Smooth muscle cell (in vitro differentiated cells): ENCODE data around the gene GABRA4. TPM values are rescaled to one million over a fixed set of nuclear protein-coding genes. Genes with fewer than 3 reads are reported as not detected.

ENCODE experiments used
- DNase-seq: peaks from one replicate; lab custom pipeline; 2025; ENCODE audit not compliant: unreplicated experiment; lab: John Stamatoyannopoulos, UW
- H2AFZ ChIP-seq: fragments of 200-600 bp; sonication (generic); 2 replicates; pipeline ENCODE4 v1.6.0; 2016; ENCODE audit warnings: antibody characterized with exemption, low read depth, mild to moderate bottlenecking
- H3F3A ChIP-seq: fragments of 200-600 bp; sonication (generic); 2 replicates; pipeline ENCODE4 v1.6.0; 2017; ENCODE audit warnings: antibody characterized with exemption, low read depth
- H3K27ac ChIP-seq: fragments of 200-600 bp; sonication (generic); 2 replicates; pipeline ENCODE4 v1.5.1; 2016; ENCODE audit warnings: low read depth, mild to moderate bottlenecking
- H3K27me3 ChIP-seq: fragments of 200-600 bp; sonication (generic); 2 replicates; pipeline ENCODE4 v1.6.1; 2016; ENCODE audit warnings: low read depth, mild to moderate bottlenecking
- H3K36me3 ChIP-seq: fragments of 200-600 bp; sonication (generic); 2 replicates; pipeline ENCODE4 v1.5.1; 2016; ENCODE audit warnings: low read depth
- H3K4me1 ChIP-seq: fragments of 200-600 bp; sonication (generic); 2 replicates; pipeline ENCODE4 v1.5.1; 2016; ENCODE audit warnings: low read depth
- H3K4me2 ChIP-seq: fragments of 200-600 bp; sonication (generic); 2 replicates; pipeline ENCODE4 v1.6.0; 2016; ENCODE audit warnings: mild to moderate bottlenecking
- H3K4me3 ChIP-seq: fragments of 200-600 bp; sonication (generic); 2 replicates; pipeline ENCODE4 v1.5.1; 2016; ENCODE audit warnings: mild to moderate bottlenecking
- H3K79me2 ChIP-seq: fragments of 200-600 bp; sonication (generic); 2 replicates; pipeline ENCODE4 v1.6.0; 2016; ENCODE audit warnings: low read depth, mild to moderate bottlenecking
- H3K9ac ChIP-seq: fragments of 200-600 bp; sonication (generic); 2 replicates; pipeline ENCODE4 v1.6.0; 2016; ENCODE audit warnings: low read depth
- H3K9me3 ChIP-seq: fragments of 200-600 bp; sonication (generic); replicated peaks from 2 replicates; pipeline ENCODE4 v1.5.1; 2016; ENCODE audit warnings: low read depth
- H4K20me1 ChIP-seq: fragments of 200-600 bp; sonication (generic); 2 replicates; pipeline ENCODE4 v1.6.0; 2016; ENCODE audit warnings: low read depth
- CTCF ChIP-seq: fragments of 200-600 bp; sonication (generic); IDR thresholded peaks from 2 replicates; pipeline ENCODE4 v1.5.1; 2017; ENCODE audit warnings: borderline replicate concordance, mild to moderate bottlenecking, antibody characterized with exemption; ENCODE audit not compliant: insufficient read depth, poor library complexity, severe bottlenecking
- WGBS: methylation state at CpG from one replicate; pipeline ENCODE4 v1.1.7; 2016; ENCODE audit warnings: low lambda C conversion rate; 5-methylcytosine and 5-hydroxymethylcytosine counted together
- polyA plus RNA-seq: library from polyadenylated mRNA; unstranded; fragments of >200 nt; fragmentation: Nextera tagmentation; extraction: Ambion mirVana; gene quantifications from 2 replicates; pipeline ENCODE4 v1.2.1, GENCODE V29; 2016
- total RNA-seq: library from RNA; depleted of rRNA; stranded (reverse); fragments of >200 nt; gene quantifications from 2 replicates; pipeline ENCODE4 v1.2.3, GENCODE V29; 2014

The GABRA4 gene
- total and polyA plus RNA-seq, 2 experiments from 2014 or later, result not detected

- Histone ChIP-seq H3K36me3 (no peaks in the 10 kb centered on the region), H3K9me3 (no peaks in the 10 kb centered on the region), H3K9ac (no peak overlapping the region), H3K79me2 (no peaks in the 10 kb centered on the region), H2AFZ (no peak overlapping the region), H4K20me1 (no peaks in the 10 kb centered on the region), H3K4me1 (no peaks in the 10 kb centered on the region), H3F3A (no peaks in the 10 kb centered on the region), H3K4me2 (no peak overlapping the region), H3K27ac (no peak overlapping the region), H3K4me3 (no peak overlapping the region), H3K27me3 (no peaks in the 10 kb centered on the region)
- WGBS, result 92% methylated on average over 1 of the region's 1 CpG
- TF ChIP-seq CTCF, result no peak
- DNase-seq, result no peak
Measured at GRCh38 chr4:46944345-46944744, 49.0 kb downstream of the GABRA4 start.

GRCh38 chr4:46937493-46937892 lies 55.9 kb downstream of the GABRA4 start:
- Histone ChIP-seq H3K79me2 (no peaks in the 10 kb centered on the region), H3K36me3 (no peaks in the 10 kb centered on the region), H3K9me3 (no peaks in the 10 kb centered on the region), H3K4me2 (no peak overlapping the region), H3K4me1 (no peaks in the 10 kb centered on the region), H3F3A (no peaks in the 10 kb centered on the region), H3K9ac (no peak overlapping the region), H3K27ac (no peak overlapping the region), H3K4me3 (no peak overlapping the region), H2AFZ (no peak overlapping the region), H4K20me1 (no peaks in the 10 kb centered on the region), H3K27me3 (peaks cover 3% of the 10 kb centered on the region)
- TF ChIP-seq CTCF, result peak; percentile 35
- 46% methylated on average over 1 of the region's 1 CpG for WGBS
- no peak for DNase-seq

- DNase-seq, result no peak
- Histone ChIP-seq H3K27me3 (peaks cover 3% of the 10 kb centered on the region), H3K4me3 (no peak overlapping the region), H3K9ac (no peak overlapping the region), H3K4me2 (no peak overlapping the region), H3K27ac (no peak overlapping the region), H3K9me3 (no peaks in the 10 kb centered on the region), H3F3A (no peaks in the 10 kb centered on the region), H3K4me1 (no peaks in the 10 kb centered on the region), H3K79me2 (no peaks in the 10 kb centered on the region), H3K36me3 (no peaks in the 10 kb centered on the region), H2AFZ (no peak overlapping the region), H4K20me1 (no peaks in the 10 kb centered on the region)
- TF ChIP-seq CTCF, result no peak
- 77% methylated on average over 2 of the region's 2 CpGs for WGBS
Measured at GRCh38 chr4:46934726-46935125, 58.7 kb downstream of the GABRA4 start.

- H3K4me2 ChIP-seq, result no peak overlapping the region
- H3K9ac ChIP-seq, result no peak overlapping the region
- H3F3A ChIP-seq, result no peaks in the 10 kb centered on the region
- no peak overlapping the region for H2AFZ ChIP-seq
- H3K27ac ChIP-seq, result no peak overlapping the region
- no peaks in the 10 kb centered on the region for H3K4me1 ChIP-seq
- H3K79me2 ChIP-seq, result no peaks in the 10 kb centered on the region
- no peak overlapping the region for H3K4me3 ChIP-seq
- H3K9me3 ChIP-seq, result no peaks in the 10 kb centered on the region
- TF ChIP-seq CTCF, result no peak
- H4K20me1 ChIP-seq, result no peaks in the 10 kb centered on the region
- peaks cover 3% of the 10 kb centered on the region for H3K27me3 ChIP-seq
- DNase-seq, result no peak
- WGBS, result 61% methylated on average over 3 of the region's 3 CpGs
- no peaks in the 10 kb centered on the region for H3K36me3 ChIP-seq
Measured at GRCh38 chr4:46933686-46934085, 59.7 kb downstream of the GABRA4 start.
